ENCODE results near the gene MYMK.

The MYMK gene

DNA sequence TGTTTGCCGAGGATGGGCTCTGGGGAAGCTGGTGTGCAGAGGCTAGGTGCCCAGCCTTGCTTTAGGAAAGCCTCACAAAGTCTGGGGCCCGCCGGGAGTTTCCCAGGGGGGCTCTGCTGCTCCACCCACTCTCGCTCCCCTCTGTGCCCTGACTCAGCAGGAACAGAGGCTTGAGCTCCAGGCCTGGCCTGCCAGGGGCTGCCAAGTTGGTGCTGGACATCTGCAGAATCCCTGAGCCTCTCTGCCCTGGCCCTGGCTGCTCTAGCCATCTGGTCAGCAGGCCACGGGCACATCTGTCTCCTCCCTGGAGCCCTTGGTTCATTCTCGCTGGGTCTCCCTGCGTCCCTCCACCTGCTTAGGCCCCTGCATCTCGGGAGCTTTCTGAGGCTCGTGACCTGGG is 9.1 kb upstream of the MYMK start:
- no peak for DNase-seq

DNA sequence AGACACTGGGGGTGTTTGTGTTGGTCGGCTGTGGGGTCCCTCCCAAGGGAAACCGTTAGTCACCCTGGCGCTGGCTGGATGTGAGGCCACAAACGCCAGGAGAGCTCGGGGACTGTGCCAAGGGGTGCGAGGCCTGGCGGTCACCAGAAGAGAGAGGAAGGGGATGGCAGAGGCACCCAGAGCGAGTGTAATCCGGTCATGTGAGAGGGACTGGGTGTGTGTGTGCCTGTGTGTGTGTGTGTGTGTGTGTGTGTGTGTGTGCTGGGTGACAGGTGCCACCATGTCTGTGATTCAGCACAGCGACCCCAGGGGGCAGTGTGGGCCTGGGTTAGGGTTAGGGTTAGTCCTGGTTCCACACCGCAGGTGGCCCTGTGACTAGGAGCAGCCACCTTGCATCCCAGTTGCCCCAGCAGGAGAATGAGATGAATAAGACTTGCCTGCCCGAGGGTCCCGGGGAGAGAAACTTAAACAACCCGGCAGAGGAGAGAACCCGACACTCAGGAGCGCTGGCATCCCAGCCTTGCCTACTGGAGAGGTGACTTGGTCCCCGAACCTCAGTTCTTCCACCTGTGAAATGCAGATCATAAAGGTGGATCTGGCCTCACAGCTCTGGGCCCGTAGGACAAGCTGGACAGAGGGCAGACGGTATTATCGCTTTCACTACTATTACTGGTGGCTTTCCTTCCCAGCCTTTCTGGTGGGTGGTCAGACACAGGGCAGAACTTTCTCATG is 8.3 kb upstream of the MYMK start:
- peak; percentile 81 for DNase-seq

DNA sequence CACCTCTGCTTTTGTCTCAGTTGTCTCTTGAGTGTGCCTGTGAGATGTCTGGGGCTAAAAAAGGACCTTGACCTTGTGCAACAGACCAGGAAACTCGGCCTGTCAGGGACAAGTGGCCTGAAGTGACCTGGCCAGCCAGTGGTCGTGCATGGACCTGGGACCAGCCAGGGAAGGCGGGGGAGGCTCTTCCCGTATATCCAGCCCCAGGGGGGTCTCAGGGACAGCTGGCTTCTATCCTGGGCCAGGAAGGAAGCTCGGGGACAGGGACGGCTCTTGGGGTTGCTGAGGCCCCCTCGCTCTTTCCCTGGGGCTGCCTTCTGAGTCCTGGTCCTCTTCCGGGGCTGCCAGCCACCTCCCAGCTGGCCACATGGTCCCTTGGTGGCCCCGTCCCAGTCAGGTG is 6.5 kb upstream of the MYMK start:
- DNase-seq: no peak

DNA sequence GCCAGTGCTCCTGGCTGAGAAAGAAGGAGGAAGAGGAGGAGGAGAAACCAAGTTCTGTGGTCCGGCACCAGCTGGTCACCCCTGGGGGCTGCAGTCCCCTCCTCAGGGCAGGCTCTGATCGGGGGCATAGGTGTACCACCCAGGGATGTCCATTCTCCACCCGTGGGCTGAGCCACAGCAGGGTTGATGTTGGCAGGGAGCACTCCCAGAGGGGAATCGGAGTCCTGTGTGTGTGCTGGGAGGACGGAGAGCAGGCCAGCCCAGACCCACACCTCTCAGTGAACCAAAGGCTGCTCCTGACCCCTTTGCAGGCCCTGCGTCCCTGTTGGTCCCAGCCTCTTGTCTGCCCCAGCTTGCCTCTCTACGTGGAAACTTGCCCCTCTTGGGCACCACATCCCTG is 5.1 kb upstream of the MYMK start:
- no peak for DNase-seq

GRCh38 chr9:133529457-133529856 is 4.7 kb upstream of the MYMK start:
- no peak for DNase-seq

DNA sequence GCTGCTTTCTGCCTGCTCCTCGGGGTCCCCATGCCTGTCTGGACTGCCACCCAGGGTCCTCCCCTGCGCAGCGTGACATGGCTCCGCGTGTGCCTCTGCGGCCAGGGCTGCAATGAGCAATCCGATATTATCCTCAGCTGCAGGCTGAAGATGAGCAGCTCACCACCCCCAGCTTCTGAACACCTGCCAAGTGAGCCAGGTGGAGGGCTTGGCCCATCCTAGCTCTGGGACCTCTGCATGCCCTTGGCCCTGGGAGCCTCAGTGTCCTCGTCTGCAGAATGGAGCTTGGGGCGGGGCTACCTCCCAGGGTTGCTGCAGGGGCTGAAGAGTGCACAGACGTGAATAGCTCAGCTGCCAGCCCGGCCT is 4.1 kb upstream of the MYMK start:
- no peak for DNase-seq

GRCh38 chr9:133528001-133528875 is 3.5 kb upstream of the MYMK start:
- no peak for DNase-seq

GRCh38 chr9:133527444-133527920 is 2.7 kb upstream of the MYMK start:
- DNase-seq: no peak

DNA sequence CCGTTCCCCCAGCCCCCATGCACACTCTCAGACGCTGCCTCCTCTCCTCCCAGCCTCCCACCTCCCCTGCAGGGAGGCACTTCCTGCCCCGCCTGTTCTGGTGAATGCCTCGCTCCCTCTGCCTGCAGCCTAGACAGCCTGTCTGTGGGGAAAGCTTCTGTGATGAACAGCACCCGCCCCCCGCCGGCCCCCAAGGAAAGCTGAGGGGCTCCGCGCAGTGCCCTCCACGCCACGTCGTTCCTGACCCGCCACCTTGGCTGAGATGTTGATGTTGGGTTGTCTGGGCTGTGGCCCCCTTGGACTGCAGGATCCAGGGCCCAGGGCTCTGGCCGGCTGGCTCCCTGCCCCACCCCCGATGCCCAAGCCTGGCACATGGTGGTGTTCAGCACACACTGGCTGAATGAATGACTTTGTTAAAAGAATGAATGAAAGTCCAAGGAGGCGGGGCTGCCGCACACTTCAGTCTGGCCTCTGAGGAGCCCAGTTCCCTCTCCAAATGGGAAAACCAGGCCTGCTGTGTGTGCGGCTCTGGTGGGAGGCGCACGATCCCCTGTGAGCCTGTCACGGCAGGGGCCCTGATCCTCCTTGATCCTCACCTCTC is 2.1 kb upstream of the MYMK start:
- no peak for DNase-seq

GRCh38 chr9:133525677-133526076 is 918 bp upstream of the MYMK start:
- no peak for DNase-seq

- DNase-seq: no peak
These were observed 613 bp downstream of the MYMK start for GRCh38 chr9:133524146-133524545.

- no peak for DNase-seq
These were observed 1.7 kb downstream of the MYMK start for GRCh38 chr9:133523106-133523505.

- no peak for DNase-seq
These were observed 2.5 kb downstream of the MYMK start for GRCh38 chr9:133522073-133522910.

- DNase-seq: no peak
These were observed 3.4 kb downstream of the MYMK start for GRCh38 chr9:133521122-133522072.

- no peak for DNase-seq
These were observed 4.5 kb downstream of the MYMK start for GRCh38 chr9:133520121-133520835.

DNA sequence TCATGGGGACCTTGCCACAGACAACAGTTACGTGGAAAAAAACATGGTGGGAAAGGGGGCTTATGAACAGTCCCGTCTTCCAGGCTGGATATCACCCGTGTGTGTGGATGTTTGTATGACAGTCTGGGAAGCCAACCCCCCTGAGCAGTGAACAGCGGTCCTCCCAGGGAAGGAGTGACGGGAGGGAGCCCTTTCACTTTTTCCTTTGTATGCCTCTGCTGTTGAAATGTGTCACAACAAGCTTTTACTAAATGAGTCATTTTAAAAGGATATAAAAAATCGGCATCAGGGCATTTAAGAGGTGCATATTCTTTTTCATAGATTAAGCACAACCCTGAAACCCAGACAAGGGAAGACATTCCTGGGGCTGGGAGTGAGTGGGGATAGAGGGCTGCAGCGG is 5.1 kb downstream of the MYMK start:
- DNase-seq: no peak

GRCh38 chr9:133518706-133519449 is 5.9 kb downstream of the MYMK start:
- DNase-seq: no peak

GRCh38 chr9:133518200-133518599 is 6.6 kb downstream of the MYMK start:
- no peak for DNase-seq

GRCh38 chr9:133517711-133518110 is 7.0 kb downstream of the MYMK start:
- no peak for DNase-seq

GRCh38 chr9:133516961-133517350 is 7.8 kb downstream of the MYMK start:
- no peak for DNase-seq

Measured in NCI-H1436 (cell line).